ENCODE measurements around the gene IPO8. TPM values are rescaled to one million over a fixed set of nuclear protein-coding genes. Genes with fewer than 3 reads are reported as not detected.
A peak's percentile ranks its signal among the peaks of the same experiment; 100 is the strongest.

Gene IPO8
- total RNA-seq, 2 donors from 2014 or later, result 31.9 to 40.3 TPM

- TF ChIP-seq POLR2AphosphoS5 (IDR thresholded peaks at IDR 0.05) (no peak), CTCF (IDR thresholded peaks at IDR 0.05) (no peak), POLR2A (IDR thresholded peaks at IDR 0.05) (no peak)
- H3K4me1 ChIP-seq (replicated peaks), result no peaks in the 10 kb centered on the region
- WGBS, result 63% methylated on average over 1 of the region's 1 CpG
- no peak overlapping the region for H3K4me3 ChIP-seq
- peaks cover 0 to 4% of the 10 kb centered on the region in 2 donors for H3K36me3 ChIP-seq
- no peak for DNase-seq (ENCODE audit: low spot score)
- no peaks in the 10 kb centered on the region for H3K27me3 ChIP-seq (replicated peaks; ENCODE audit: insufficient read depth)
- no peaks in the 10 kb centered on the region for H3K9me3 ChIP-seq
- no peak overlapping the region for H3K27ac ChIP-seq
- intact Hi-C loops (cut with DNase I), result no loop called here
Measured at GRCh38 chr12:30719060-30719459, 23.4 kb upstream of the IPO8 start.

- intact Hi-C loops (cut with DNase I), result no loop called here
- 83% methylated on average over 10 of the region's 10 CpGs for WGBS
Measured at GRCh38 chr12:30707613-30708342, 12.1 kb upstream of the IPO8 start.

GRCh38 chr12:30706476-30706875 is 10.8 kb upstream of the IPO8 start:
- H3K27ac ChIP-seq, result no peak overlapping the region
- no peaks in the 10 kb centered on the region for H3K27me3 ChIP-seq (replicated peaks; ENCODE audit: insufficient read depth)
- no peaks in the 10 kb centered on the region for H3K4me1 ChIP-seq (replicated peaks)
- 52% methylated on average over 2 of the region's 2 CpGs for WGBS
- no peak overlapping the region for H3K4me3 ChIP-seq
- no peaks in the 10 kb centered on the region for H3K9me3 ChIP-seq
- intact Hi-C loops (cut with DNase I), result no loop called here
- no peaks in the 10 kb centered on the region for H3K36me3 ChIP-seq
- no peak for TF ChIP-seq CTCF (IDR thresholded peaks at IDR 0.05)
- peak; percentile 5 for TF ChIP-seq POLR2AphosphoS5 (IDR thresholded peaks at IDR 0.05)
- no peak for TF ChIP-seq POLR2A (IDR thresholded peaks at IDR 0.05)
- DNase-seq (ENCODE audit: low spot score), result no peak

More at GRCh38 chr12:30707613-30708342, 12.1 kb upstream of the IPO8 start:
- Histone ChIP-seq H3K4me3 (no peak overlapping the region), H3K36me3 (no peaks in the 10 kb centered on the region), H3K9me3 (no peaks in the 10 kb centered on the region), H3K27ac (no peak overlapping the region), H3K4me1 (replicated peaks) (no peaks in the 10 kb centered on the region), H3K27me3 (replicated peaks; ENCODE audit: insufficient read depth) (no peaks in the 10 kb centered on the region)
- TF ChIP-seq POLR2A (IDR thresholded peaks at IDR 0.05) (no peak), POLR2AphosphoS5 (IDR thresholded peaks at IDR 0.05) (no peak), CTCF (IDR thresholded peaks at IDR 0.05) (no peak)
- no peak for DNase-seq (ENCODE audit: low spot score)

GRCh38 chr12:30701056-30701455 is 5.4 kb upstream of the IPO8 start:
- no peaks in the 10 kb centered on the region for H3K9me3 ChIP-seq
- no peak overlapping the region for H3K27ac ChIP-seq
- H3K27me3 ChIP-seq (replicated peaks; ENCODE audit: insufficient read depth), result no peaks in the 10 kb centered on the region
- H3K4me3 ChIP-seq, result no peak overlapping the region
- TF ChIP-seq POLR2AphosphoS5 (IDR thresholded peaks at IDR 0.05) (no peak), POLR2A (IDR thresholded peaks at IDR 0.05) (no peak), CTCF (IDR thresholded peaks at IDR 0.05) (no peak)
- DNase-seq (ENCODE audit: low spot score), result no peak
- intact Hi-C loops (cut with DNase I), result no loop called here
- no peaks in the 10 kb centered on the region for H3K4me1 ChIP-seq (replicated peaks)
- H3K36me3 ChIP-seq, result no peaks in the 10 kb centered on the region

All from prostate gland (tissue), 2 donors.